Neural cell (in vitro differentiated cells): ENCODE results near the gene PAK1.

ENCODE experiments used
- EP300 ChIP-seq: fragments of 450-650 bp; conservative IDR thresholded peaks from 2 replicates; pipeline ENCODE4 v1.6.1; 2014; ENCODE audit warnings: antibody characterized with exemption, mild to moderate bottlenecking, moderate library complexity; ENCODE audit not compliant: poor library complexity, severe bottlenecking
- EZH2 ChIP-seq: fragments of 200-600, 300-800 bp; shearing (Covaris generic), sonication (generic); IDR thresholded peaks from 2 replicates; pipeline ENCODE4 v1.6.1; 2014; ENCODE audit warnings: antibody characterized with exemption, low read length, borderline replicate concordance, mild to moderate bottlenecking; ENCODE audit not compliant: insufficient read depth, poor library complexity, severe bottlenecking
- POLR2AphosphoS5 ChIP-seq: IDR thresholded peaks from 2 replicates; pipeline ENCODE4 v1.6.1; 2012
- SMC3 ChIP-seq: fragments of 450-650 bp; conservative IDR thresholded peaks from 2 replicates; pipeline ENCODE4 v1.6.1; 2014; ENCODE audit warnings: antibody characterized with exemption, mild to moderate bottlenecking, moderate library complexity; ENCODE audit not compliant: poor library complexity
- TAF1 ChIP-seq: IDR thresholded peaks from 2 replicates; pipeline ENCODE4 v1.6.1; 2012; ENCODE audit warnings: low read depth
- TF ChIP-seq, protein P1 (sequence below): fragments of 450-650 bp; IDR thresholded peaks from 2 replicates; pipeline ENCODE4 v1.5.1; 2014; ENCODE audit warnings: antibody characterized with exemption, mild to moderate bottlenecking, moderate library complexity; ENCODE audit not compliant: poor library complexity, severe bottlenecking

DNA sequence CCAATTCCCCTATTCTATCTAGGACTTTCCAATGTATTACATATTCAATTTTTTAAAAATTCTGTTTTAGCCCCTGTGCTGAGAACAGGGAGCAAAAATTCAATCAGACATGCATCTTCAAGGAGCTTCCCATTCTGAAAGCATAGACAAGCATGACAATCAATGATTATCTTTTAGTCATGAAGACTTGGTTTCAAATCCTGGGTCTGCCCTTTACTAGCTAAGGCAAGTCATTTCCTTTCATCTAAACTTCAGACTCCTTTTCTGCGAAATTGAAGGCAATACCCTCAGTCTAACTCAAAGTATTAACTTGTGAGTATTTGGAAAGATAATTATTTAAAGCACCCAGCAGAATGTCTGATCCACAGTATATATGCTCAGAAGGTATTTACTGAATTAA, 24.1 kb downstream of the PAK1 start:
- TF ChIP-seq EZH2 (no peak), EP300 (no peak), TAF1 (no peak), POLR2AphosphoS5 (no peak), SMC3 (no peak)
- TF ChIP-seq, protein P1, sequence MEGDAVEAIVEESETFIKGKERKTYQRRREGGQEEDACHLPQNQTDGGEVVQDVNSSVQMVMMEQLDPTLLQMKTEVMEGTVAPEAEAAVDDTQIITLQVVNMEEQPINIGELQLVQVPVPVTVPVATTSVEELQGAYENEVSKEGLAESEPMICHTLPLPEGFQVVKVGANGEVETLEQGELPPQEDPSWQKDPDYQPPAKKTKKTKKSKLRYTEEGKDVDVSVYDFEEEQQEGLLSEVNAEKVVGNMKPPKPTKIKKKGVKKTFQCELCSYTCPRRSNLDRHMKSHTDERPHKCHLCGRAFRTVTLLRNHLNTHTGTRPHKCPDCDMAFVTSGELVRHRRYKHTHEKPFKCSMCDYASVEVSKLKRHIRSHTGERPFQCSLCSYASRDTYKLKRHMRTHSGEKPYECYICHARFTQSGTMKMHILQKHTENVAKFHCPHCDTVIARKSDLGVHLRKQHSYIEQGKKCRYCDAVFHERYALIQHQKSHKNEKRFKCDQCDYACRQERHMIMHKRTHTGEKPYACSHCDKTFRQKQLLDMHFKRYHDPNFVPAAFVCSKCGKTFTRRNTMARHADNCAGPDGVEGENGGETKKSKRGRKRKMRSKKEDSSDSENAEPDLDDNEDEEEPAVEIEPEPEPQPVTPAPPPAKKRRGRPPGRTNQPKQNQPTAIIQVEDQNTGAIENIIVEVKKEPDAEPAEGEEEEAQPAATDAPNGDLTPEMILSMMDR: no peak
